A549 (cell line): ENCODE data around the gene LPAR1. TPM values are rescaled to one million over a fixed set of nuclear protein-coding genes. Genes with fewer than 3 reads are reported as not detected.

Source experiments
- ATAC-seq, 2 experiments: fragments of 200-7000 bp in 1 of 2; fragments of >200 bp in 1 of 2; cut with Nextera tagmentation in 1 of 2; cut with Tn5 transposase in 1 of 2; 3 replicates each; pipeline versions ENCODE4 v1.8.0 to v1.9.1; 2018 to 2020; ENCODE audit warnings: mild to moderate bottlenecking in 1 of 2, moderate library complexity in 1 of 2
- CTCF ChIA-PET: fragments of 300-600 bp; sonication (Branson Sonifier 250); formaldehyde crosslinking; extraction: SDS; loops from one replicate; lab custom pipeline; 2021; ENCODE audit warnings: antibody characterized with exemption, inconsistent platforms; lab: Yijun Ruan, JAX
- POLR2A ChIA-PET: fragments of 350-600 bp; formaldehyde crosslinking; extraction: SDS; loops from one replicate; lab custom pipeline; 2021; ENCODE audit warnings: antibody characterized with exemption, inconsistent platforms; lab: Yijun Ruan, JAX
- DNase-seq, 2 experiments: peaks; one replicate each; pipeline versions ENCODE4 v3.0.0 to v3.0.0-alpha.2; 2011 to 2016; ENCODE audit warnings: low read depth in 1 of 2, low spot score in 1 of 2
- FAIRE-seq: peaks from 2 replicates; lab custom pipeline; 2011; peaks lifted over from hg19 to GRCh38; lab: Jason Lieb, UNC
- H3K27ac ChIP-seq, 2 experiments: fragments of >200 bp; sonication (Bioruptor Twin); formaldehyde crosslinking; 3 replicates each; pipeline ENCODE4 v1.5.1; 2016 to 2017
- H3K4me1 ChIP-seq: fragments of >200 bp; sonication (Bioruptor Twin); formaldehyde crosslinking; 3 replicates; pipeline ENCODE4 v1.6.1; 2016
- H3K4me2 ChIP-seq: fragments of >200 bp; sonication (Bioruptor Twin); formaldehyde crosslinking; 3 replicates; pipeline ENCODE4 v1.6.1; 2016
- H3K4me3 ChIP-seq: fragments of >200 bp; sonication (Bioruptor Twin); formaldehyde crosslinking; 3 replicates; pipeline ENCODE4 v1.5.1; 2016
- H3K9me3 ChIP-seq: fragments of >200 bp; sonication (Bioruptor Twin); formaldehyde crosslinking; 3 replicates; pipeline ENCODE4 v1.6.1; 2016
- CEBPB ChIP-seq, 2 experiments: fragments of >200 bp in 1 of 2; sonication (Bioruptor Twin) in 1 of 2; formaldehyde crosslinking in 1 of 2; IDR thresholded peaks; 2 replicates each; pipeline ENCODE4 v1.6.1; 2012 to 2016
- CHD2 ChIP-seq: fragments of 150-350 bp; IDR thresholded peaks from 2 replicates; pipeline ENCODE4 v1.6.1; 2014; ENCODE audit warnings: low read length; ENCODE audit not compliant: partially characterized antibody
- EP300 ChIP-seq, 2 experiments: fragments of >200 bp; sonication (Bioruptor Twin); formaldehyde crosslinking; IDR thresholded peaks; 2 replicates in 1 of 2; 3 replicates in 1 of 2; pipeline ENCODE4 v1.6.1; 2016 to 2017
- ESRRA ChIP-seq: fragments of 150-350 bp; IDR thresholded peaks from 2 replicates; pipeline ENCODE4 v1.6.1; 2014; ENCODE audit warnings: mild to moderate bottlenecking, low read length, borderline replicate concordance
- FOSB ChIP-seq: fragments of 250-450 bp; sonication (Bioruptor Pico); IDR thresholded peaks from 2 replicates; pipeline ENCODE4 v1.5.0; 2020; ENCODE audit warnings: mild to moderate bottlenecking, moderate library complexity
- FOSL2 ChIP-seq, 2 experiments: fragments of 450-650 bp in 1 of 2; fragments of >200 bp in 1 of 2; sonication (Bioruptor Twin) in 1 of 2; formaldehyde crosslinking; IDR thresholded peaks; 2 replicates each; pipeline versions ENCODE4 v1.5.0 to v1.6.1; 2016 to 2020; ENCODE audit warnings: mild to moderate bottlenecking in 1 of 2, moderate library complexity in 1 of 2
- GATA3 ChIP-seq: IDR thresholded peaks from 2 replicates; pipeline ENCODE4 v1.6.1; 2012; ENCODE audit warnings: borderline replicate concordance
- HEYL ChIP-seq: fragments of 250-450 bp; sonication (Bioruptor Pico); IDR thresholded peaks from 2 replicates; pipeline ENCODE4 v1.8.0; 2021; ENCODE audit warnings: mild to moderate bottlenecking, moderate library complexity
- JUNB ChIP-seq: fragments of >200 bp; sonication (Bioruptor Twin); formaldehyde crosslinking; IDR thresholded peaks from 2 replicates; pipeline ENCODE4 v1.6.1; 2016
- KDM1A ChIP-seq: fragments of 200-600 bp; sonication (generic); IDR thresholded peaks from 2 replicates; pipeline ENCODE4 v1.6.1; 2016; ENCODE audit warnings: low read depth, mild to moderate bottlenecking
- NFE2L2 ChIP-seq: fragments of 150-350 bp; conservative IDR thresholded peaks from 2 replicates; pipeline ENCODE4 v1.6.1; 2014; ENCODE audit warnings: low read length
- NPAS2 ChIP-seq: fragments of 250-450 bp; sonication (Bioruptor Pico); IDR thresholded peaks from 2 replicates; pipeline ENCODE4 v1.8.0; 2022; ENCODE audit warnings: mild to moderate bottlenecking, moderate library complexity, borderline replicate concordance
- PHF8 ChIP-seq: fragments of 200-600 bp; sonication (generic); IDR thresholded peaks from 2 replicates; pipeline ENCODE4 v1.6.1; 2016; ENCODE audit warnings: low read depth, mild to moderate bottlenecking, antibody characterized with exemption, moderate library complexity, borderline replicate concordance
- POLR2AphosphoS2 ChIP-seq: conservative IDR thresholded peaks from 2 replicates; pipeline ENCODE4 v1.6.1; 2012; ENCODE audit warnings: low read length, improper control_type of control experiment, inconsistent platforms
- RAD21 ChIP-seq, 2 experiments: fragments of >200 bp in 1 of 2; sonication (Bioruptor Twin) in 1 of 2; formaldehyde crosslinking in 1 of 2; IDR thresholded peaks in 1 of 2; conservative IDR thresholded peaks in 1 of 2; 2 replicates in 1 of 2; 3 replicates in 1 of 2; pipeline ENCODE4 v1.6.1; 2012 to 2018; ENCODE audit warnings: inconsistent platforms in 1 of 2
- SMC3 ChIP-seq: fragments of >200 bp; sonication (Bioruptor Twin); formaldehyde crosslinking; IDR thresholded peaks from 3 replicates; pipeline ENCODE4 v1.6.1; 2018; ENCODE audit warnings: inconsistent platforms
- TP53 ChIP-seq: fragments of 250-450 bp; sonication (Bioruptor Pico); IDR thresholded peaks from 2 replicates; pipeline ENCODE4 v1.5.0; 2021; ENCODE audit warnings: mild to moderate bottlenecking, moderate library complexity
- ZNF302 ChIP-seq: fragments of 250-450 bp; sonication (Bioruptor Pico); IDR thresholded peaks from 2 replicates; pipeline ENCODE4 v1.9.0; 2021; ENCODE audit warnings: inconsistent platforms, mild to moderate bottlenecking, moderate library complexity
- WGBS: methylation state at CpG from one replicate; pipeline ENCODE4 v1.1.6; 2017; ENCODE audit errors: missing lambda C conversion rate; 5-methylcytosine and 5-hydroxymethylcytosine counted together
- polyA plus RNA-seq, 4 experiments: library from polyadenylated mRNA; depleted of rRNA in 3 of 4; stranded (reverse); fragments of >200 nt; fragmentation: RNase III in 1 of 4; extraction: RNeasy Plus Mini Kit Qiagen cat#74134 plus additional on column Dnase treatment in 1 of 4; gene quantifications; 2 replicates in 3 of 4; 3 replicates in 1 of 4; pipeline ENCODE4 v1.2.3, GENCODE V29; 2011 to 2017
- TF ChIP-seq, protein P1 (sequence below): fragments of 250-450 bp; sonication (Bioruptor Pico); IDR thresholded peaks from 2 replicates; pipeline ENCODE4 v1.5.0; 2021; ENCODE audit warnings: mild to moderate bottlenecking, moderate library complexity, borderline replicate concordance
- TF ChIP-seq, protein P2 (sequence below): fragments of 200-600 bp; sonication (generic); IDR thresholded peaks from 2 replicates; pipeline ENCODE4 v1.6.1; 2016; ENCODE audit warnings: antibody characterized with exemption, mild to moderate bottlenecking, moderate library complexity
- TF ChIP-seq, protein P3 (sequence below): fragments of >200 bp; sonication (Bioruptor Twin); formaldehyde crosslinking; IDR thresholded peaks from 3 replicates; pipeline ENCODE4 v1.5.1; 2016

LPAR1 gene
- polyA plus RNA-seq, 2 of the 4 experiments (the other 2 are of a cell fraction) = 15.8 to 33.7 TPM

DNA sequence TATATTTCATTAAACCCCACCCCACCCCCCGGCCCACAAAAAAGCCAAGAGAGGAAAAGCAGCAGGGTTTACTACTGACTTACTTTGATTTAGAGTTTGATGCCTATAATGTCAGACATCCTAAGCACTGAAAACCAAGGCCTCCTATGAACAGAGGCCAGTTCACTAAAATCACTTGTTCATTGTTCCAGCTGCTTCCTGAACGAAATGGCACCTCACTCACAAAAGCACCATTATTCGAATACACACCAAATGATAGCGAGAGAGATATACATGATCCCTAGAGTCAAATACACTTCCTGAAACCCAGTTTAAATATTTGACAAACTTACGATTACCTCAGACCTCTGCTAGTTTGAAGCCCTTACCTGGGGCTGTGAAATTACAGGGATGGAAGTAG lies 66.6 kb downstream of the LPAR1 start (continued):
- TF ChIP-seq, protein P1, sequence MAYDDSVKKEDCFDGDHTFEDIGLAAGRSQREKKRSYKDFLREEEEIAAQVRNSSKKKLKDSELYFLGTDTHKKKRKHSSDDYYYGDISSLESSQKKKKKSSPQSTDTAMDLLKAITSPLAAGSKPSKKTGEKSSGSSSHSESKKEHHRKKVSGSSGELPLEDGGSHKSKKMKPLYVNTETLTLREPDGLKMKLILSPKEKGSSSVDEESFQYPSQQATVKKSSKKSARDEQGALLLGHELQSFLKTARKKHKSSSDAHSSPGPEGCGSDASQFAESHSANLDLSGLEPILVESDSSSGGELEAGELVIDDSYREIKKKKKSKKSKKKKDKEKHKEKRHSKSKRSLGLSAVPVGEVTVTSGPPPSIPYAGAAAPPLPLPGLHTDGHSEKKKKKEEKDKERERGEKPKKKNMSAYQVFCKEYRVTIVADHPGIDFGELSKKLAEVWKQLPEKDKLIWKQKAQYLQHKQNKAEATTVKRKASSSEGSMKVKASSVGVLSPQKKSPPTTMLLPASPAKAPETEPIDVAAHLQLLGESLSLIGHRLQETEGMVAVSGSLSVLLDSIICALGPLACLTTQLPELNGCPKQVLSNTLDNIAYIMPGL = no peak
- TF ChIP-seq NPAS2 (CRISPR knock-in tag) (no peak), CHD2 (no peak)

DNA sequence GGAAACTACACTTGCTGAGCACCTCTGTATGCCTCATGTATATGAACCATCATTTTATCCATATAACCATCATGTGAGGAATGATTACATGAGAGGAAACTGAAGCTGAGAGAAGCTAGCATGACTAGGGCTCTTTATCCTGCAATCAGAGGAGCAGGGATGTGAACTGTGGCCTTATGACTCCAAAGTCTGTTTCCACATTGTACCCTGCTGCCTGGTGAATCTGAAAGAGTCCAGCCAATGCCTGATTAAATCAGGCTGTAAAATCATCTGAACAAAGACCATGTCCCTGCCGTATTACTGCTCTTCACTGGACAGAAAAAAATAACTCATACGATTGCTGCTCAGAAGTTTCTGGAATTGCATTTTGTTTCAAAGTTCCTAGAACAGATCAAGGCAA lies 67.0 kb downstream of the LPAR1 start:
- no peak overlapping the region; a peak in 1 of 6 replicates for H3K27ac ChIP-seq
- no peak overlapping the region for H3K4me3 ChIP-seq
- WGBS = 96% methylated on average over 2 of the region's 2 CpGs
- CTCF ChIA-PET = no interaction called here
- POLR2A ChIA-PET = no interaction called here
- no peak overlapping the region for H3K4me2 ChIP-seq
- ATAC-seq = no peak
- FAIRE-seq = no peak
- TF ChIP-seq FOSB (CRISPR knock-in tag) (no peak), HEYL (no peak), EP300 (IDR thresholded peaks at IDR 0.05) (no peak), TP53 (CRISPR knock-in tag) (no peak), NFE2L2 (no peak)
- TF ChIP-seq, protein P2, sequence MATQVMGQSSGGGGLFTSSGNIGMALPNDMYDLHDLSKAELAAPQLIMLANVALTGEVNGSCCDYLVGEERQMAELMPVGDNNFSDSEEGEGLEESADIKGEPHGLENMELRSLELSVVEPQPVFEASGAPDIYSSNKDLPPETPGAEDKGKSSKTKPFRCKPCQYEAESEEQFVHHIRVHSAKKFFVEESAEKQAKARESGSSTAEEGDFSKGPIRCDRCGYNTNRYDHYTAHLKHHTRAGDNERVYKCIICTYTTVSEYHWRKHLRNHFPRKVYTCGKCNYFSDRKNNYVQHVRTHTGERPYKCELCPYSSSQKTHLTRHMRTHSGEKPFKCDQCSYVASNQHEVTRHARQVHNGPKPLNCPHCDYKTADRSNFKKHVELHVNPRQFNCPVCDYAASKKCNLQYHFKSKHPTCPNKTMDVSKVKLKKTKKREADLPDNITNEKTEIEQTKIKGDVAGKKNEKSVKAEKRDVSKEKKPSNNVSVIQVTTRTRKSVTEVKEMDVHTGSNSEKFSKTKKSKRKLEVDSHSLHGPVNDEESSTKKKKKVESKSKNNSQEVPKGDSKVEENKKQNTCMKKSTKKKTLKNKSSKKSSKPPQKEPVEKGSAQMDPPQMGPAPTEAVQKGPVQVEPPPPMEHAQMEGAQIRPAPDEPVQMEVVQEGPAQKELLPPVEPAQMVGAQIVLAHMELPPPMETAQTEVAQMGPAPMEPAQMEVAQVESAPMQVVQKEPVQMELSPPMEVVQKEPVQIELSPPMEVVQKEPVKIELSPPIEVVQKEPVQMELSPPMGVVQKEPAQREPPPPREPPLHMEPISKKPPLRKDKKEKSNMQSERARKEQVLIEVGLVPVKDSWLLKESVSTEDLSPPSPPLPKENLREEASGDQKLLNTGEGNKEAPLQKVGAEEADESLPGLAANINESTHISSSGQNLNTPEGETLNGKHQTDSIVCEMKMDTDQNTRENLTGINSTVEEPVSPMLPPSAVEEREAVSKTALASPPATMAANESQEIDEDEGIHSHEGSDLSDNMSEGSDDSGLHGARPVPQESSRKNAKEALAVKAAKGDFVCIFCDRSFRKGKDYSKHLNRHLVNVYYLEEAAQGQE = no peak
- H3K9me3 ChIP-seq = no peaks in the 10 kb centered on the region
- no peak for DNase-seq
- peaks cover 36% of the 10 kb centered on the region for H3K4me1 ChIP-seq

DNA sequence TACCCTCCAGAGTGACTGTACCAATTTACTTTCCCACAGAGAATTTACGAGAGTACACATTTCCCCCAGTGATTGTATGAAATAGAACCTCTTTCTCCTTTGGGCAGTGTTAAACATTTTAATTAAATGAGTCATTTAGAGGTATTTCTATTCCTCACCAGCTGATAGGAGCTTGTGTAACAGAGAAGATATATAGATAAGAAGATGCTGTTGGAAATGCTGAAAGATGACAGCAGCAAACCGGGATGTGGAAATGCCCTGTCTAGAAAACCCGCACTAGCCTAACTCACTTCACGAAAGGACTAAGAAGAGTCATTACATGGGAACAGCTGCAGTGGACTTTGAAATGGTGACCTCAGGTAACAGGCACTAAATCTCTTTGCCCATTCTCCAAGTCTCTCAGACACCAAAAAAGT lies 68.3 kb downstream of the LPAR1 start:
- TF ChIP-seq RAD21 (conservative IDR thresholded peaks at IDR 0.05 in 1 of 2, IDR thresholded peaks at IDR 0.05 in 1 of 2) (peak in 1 of 2 experiments; percentile 8; a peak in 1 of 5 replicates), FOSL2 (IDR thresholded peaks at IDR 0.05) (no peak), FOSL2 (CRISPR knock-in tag; IDR thresholded peaks at IDR 0.05) (peak; percentile 81), KDM1A (no peak), CHD2 (no peak), CEBPB (IDR thresholded peaks at IDR 0.05) (peak in 1 of 2 experiments; percentile 61; a peak in 1 of 4 replicates), JUNB (peak; percentile 50; the same call in 1 of the 2 replicates), SMC3 (no peak), GATA3 (peak; percentile 84; the same call in 1 of the 2 replicates)
- ChIA-PET POLR2A (no interaction called here), CTCF (interaction anchor here (0.7 kb wide), 1 partner anchor 133 kb away, joined by 3 read pairs; no protein-coding TSS in a partner anchor)
- FAIRE-seq (no peak), DNase-seq (peak; percentile 18 to 45), ATAC-seq (peak; percentile 59 to 67; a peak in 5 of 6 replicates)
- H3K4me2 ChIP-seq = peak overlapping the region; percentile 44
- no peak overlapping the region for H3K4me3 ChIP-seq
- no peaks in the 10 kb centered on the region for H3K9me3 ChIP-seq
- peaks cover 24% of the 10 kb centered on the region for H3K4me1 ChIP-seq
- peak overlapping the region in 1 of 2 experiments; percentile 36; a peak in 2 of 6 replicates for H3K27ac ChIP-seq
- WGBS = 44% methylated on average over 4 of the region's 4 CpGs

DNA sequence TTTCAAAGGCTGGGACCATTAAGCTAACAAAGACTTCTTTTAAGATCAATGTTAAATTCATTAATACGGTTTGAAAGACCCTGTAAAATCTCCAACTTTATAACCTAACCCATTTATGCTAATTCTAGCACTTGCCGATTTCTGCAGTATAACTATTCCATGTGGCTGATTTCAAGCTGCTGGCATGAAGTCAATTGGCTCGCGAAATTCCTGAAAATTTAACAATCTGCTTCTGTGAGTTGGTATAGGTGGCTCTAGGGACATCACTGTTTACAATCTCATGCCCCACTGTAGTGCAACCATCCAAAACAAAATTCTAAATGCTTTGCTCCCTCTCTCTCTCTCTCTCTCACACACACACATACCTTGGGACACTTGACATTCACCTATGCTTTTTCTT lies 70.2 kb downstream of the LPAR1 start:
- ATAC-seq (no peak), FAIRE-seq (no peak), DNase-seq (no peak)
- Histone ChIP-seq H3K27ac (no peak overlapping the region), H3K4me3 (no peak overlapping the region), H3K4me1 (peaks cover 19% of the 10 kb centered on the region), H3K9me3 (no peaks in the 10 kb centered on the region), H3K4me2 (no peak overlapping the region)
- no peak for TF ChIP-seq ESRRA
- no peak for TF ChIP-seq PHF8
- TF ChIP-seq, protein P3, sequence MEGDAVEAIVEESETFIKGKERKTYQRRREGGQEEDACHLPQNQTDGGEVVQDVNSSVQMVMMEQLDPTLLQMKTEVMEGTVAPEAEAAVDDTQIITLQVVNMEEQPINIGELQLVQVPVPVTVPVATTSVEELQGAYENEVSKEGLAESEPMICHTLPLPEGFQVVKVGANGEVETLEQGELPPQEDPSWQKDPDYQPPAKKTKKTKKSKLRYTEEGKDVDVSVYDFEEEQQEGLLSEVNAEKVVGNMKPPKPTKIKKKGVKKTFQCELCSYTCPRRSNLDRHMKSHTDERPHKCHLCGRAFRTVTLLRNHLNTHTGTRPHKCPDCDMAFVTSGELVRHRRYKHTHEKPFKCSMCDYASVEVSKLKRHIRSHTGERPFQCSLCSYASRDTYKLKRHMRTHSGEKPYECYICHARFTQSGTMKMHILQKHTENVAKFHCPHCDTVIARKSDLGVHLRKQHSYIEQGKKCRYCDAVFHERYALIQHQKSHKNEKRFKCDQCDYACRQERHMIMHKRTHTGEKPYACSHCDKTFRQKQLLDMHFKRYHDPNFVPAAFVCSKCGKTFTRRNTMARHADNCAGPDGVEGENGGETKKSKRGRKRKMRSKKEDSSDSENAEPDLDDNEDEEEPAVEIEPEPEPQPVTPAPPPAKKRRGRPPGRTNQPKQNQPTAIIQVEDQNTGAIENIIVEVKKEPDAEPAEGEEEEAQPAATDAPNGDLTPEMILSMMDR = no peak
- no peak for TF ChIP-seq POLR2AphosphoS2
- TF ChIP-seq ZNF302 (CRISPR knock-in tag) = no peak
- WGBS = 89% methylated on average over 4 of the region's 4 CpGs
- ChIA-PET CTCF (no interaction called here), POLR2A (no interaction called here)
